SU-DHL-6 (cell line): ENCODE data around the gene MED12L.
"Not testable (repeated sequence)": the region's sequence is repeated elsewhere in the genome, so short reads cannot be mapped to it uniquely, and the experiment has no call there.

Experiments used
- H2AFZ ChIP-seq: fragments of 200-600 bp; sonication (generic); 2 replicates; pipeline ENCODE4 v1.6.1; 2014; ENCODE audit warnings: low read depth, mild to moderate bottlenecking, moderate library complexity, mixed read lengths, antibody characterized with exemption, low read length; ENCODE audit not compliant: severe bottlenecking
- H3F3A ChIP-seq: fragments of 200-600 bp; shearing (Covaris generic); 2 replicates; pipeline ENCODE4 v1.6.0; 2016; ENCODE audit warnings: antibody characterized with exemption, mild to moderate bottlenecking; ENCODE audit not compliant: insufficient read depth
- H3K27ac ChIP-seq: fragments of 200-600 bp; sonication (generic); 2 replicates; pipeline ENCODE4 v1.5.1; 2016; ENCODE audit warnings: low read depth, mild to moderate bottlenecking, low read length, moderate library complexity, mixed read lengths
- H3K27me3 ChIP-seq: fragments of 200-600 bp; sonication (generic), shearing (Covaris generic); 2 replicates; pipeline ENCODE4 v1.6.0; 2014; ENCODE audit warnings: mild to moderate bottlenecking, low read length
- H3K36me3 ChIP-seq: fragments of 200-600 bp; sonication (generic); 2 replicates; pipeline ENCODE4 v1.6.1; 2014; ENCODE audit warnings: mild to moderate bottlenecking, low read length, mixed read lengths
- H3K4me2 ChIP-seq: fragments of 300-600, 200-600 bp; shearing (Covaris generic), sonication (generic); 2 replicates; pipeline ENCODE4 v1.6.0; 2014; ENCODE audit warnings: low read length, low read depth, mild to moderate bottlenecking; ENCODE audit not compliant: poor library complexity, severe bottlenecking
- H3K4me3 ChIP-seq: fragments of 200-600 bp; sonication (generic); 2 replicates; pipeline ENCODE4 v1.5.1; 2014; ENCODE audit warnings: antibody characterized with exemption, low read length, mild to moderate bottlenecking, mixed read lengths; ENCODE audit not compliant: insufficient read depth, poor library complexity, severe bottlenecking
- H3K79me2 ChIP-seq: fragments of 200-600 bp; sonication (generic); 2 replicates; pipeline ENCODE4 v1.6.1; 2014; ENCODE audit warnings: mild to moderate bottlenecking, low read length, moderate library complexity; ENCODE audit not compliant: insufficient read depth
- H3K9ac ChIP-seq: fragments of 200-600 bp; sonication (generic); 2 replicates; pipeline ENCODE4 v1.7.0; 2014; ENCODE audit warnings: mild to moderate bottlenecking, low read length
- H3K9me2 ChIP-seq: fragments of 200-600 bp; sonication (generic); replicated peaks from 2 replicates; pipeline ENCODE4 v1.6.1; 2014; ENCODE audit warnings: low read length; ENCODE audit not compliant: insufficient read depth
- H3K9me3 ChIP-seq: fragments of 200-600 bp; sonication (generic); 2 replicates; pipeline ENCODE4 v1.6.1; 2014; ENCODE audit warnings: low read length, mixed read lengths; ENCODE audit not compliant: insufficient read depth
- H4K20me1 ChIP-seq: fragments of 200-600 bp; sonication (generic); 2 replicates; pipeline ENCODE4 v1.6.1; 2014; ENCODE audit warnings: low read depth, mild to moderate bottlenecking, antibody characterized with exemption, low read length, moderate library complexity, mixed read lengths
- CTCF ChIP-seq: fragments of 200-600 bp; sonication (generic); IDR thresholded peaks from one replicate; pipeline ENCODE4 v1.5.1; 2017; ENCODE audit warnings: antibody characterized with exemption, mild to moderate bottlenecking, low read length, moderate library complexity; ENCODE audit not compliant: insufficient read depth, poor library complexity, severe bottlenecking
- EZH2phosphoT487 ChIP-seq: fragments of 200-600 bp; sonication (generic), shearing (Covaris generic); conservative IDR thresholded peaks from 2 replicates; pipeline ENCODE4 v1.6.1; 2018; ENCODE audit warnings: mild to moderate bottlenecking, antibody characterized with exemption, low read length, moderate library complexity, mixed read lengths

MED12L gene

GRCh38 chr3:151058740-151059139 lies 26.7 kb upstream of the MED12L start:
- H3K4me2 ChIP-seq, result no peak overlapping the region
- H3K9me3 ChIP-seq, result no peaks in the 10 kb centered on the region
- TF ChIP-seq EZH2phosphoT487, result no peak
- TF ChIP-seq CTCF, result no peak
- H2AFZ ChIP-seq, result no peak overlapping the region
- H3K27ac ChIP-seq, result no peak overlapping the region
- H4K20me1 ChIP-seq, result no peaks in the 10 kb centered on the region
- no peak overlapping the region for H3K9ac ChIP-seq
- no peaks in the 10 kb centered on the region for H3K27me3 ChIP-seq
- no peaks in the 10 kb centered on the region for H3K79me2 ChIP-seq
- no peak overlapping the region for H3K4me3 ChIP-seq
- H3F3A ChIP-seq, result no peaks in the 10 kb centered on the region
- H3K36me3 ChIP-seq, result no peaks in the 10 kb centered on the region
- H3K9me2 ChIP-seq, result no peaks in the 10 kb centered on the region

- Histone ChIP-seq H3K9me3 (no peaks in the 10 kb centered on the region), H3K9ac (no peak overlapping the region), H3K27ac (no peak overlapping the region), H3F3A (no peaks in the 10 kb centered on the region), H3K36me3 (no peaks in the 10 kb centered on the region), H3K4me2 (no peak overlapping the region), H3K79me2 (no peaks in the 10 kb centered on the region), H3K4me3 (no peak overlapping the region), H3K9me2 (no peaks in the 10 kb centered on the region), H4K20me1 (no peaks in the 10 kb centered on the region), H2AFZ (no peak overlapping the region), H3K27me3 (no peaks in the 10 kb centered on the region)
- TF ChIP-seq CTCF (no peak), EZH2phosphoT487 (no peak)
These were observed 22.9 kb upstream of the MED12L start for GRCh38 chr3:151062611-151063010.

GRCh38 chr3:151067158-151067557 lies 18.3 kb upstream of the MED12L start:
- Histone ChIP-seq H3K27ac (no peak overlapping the region), H3F3A (no peaks in the 10 kb centered on the region), H3K9me3 (no peaks in the 10 kb centered on the region), H3K9ac (no peak overlapping the region), H3K27me3 (no peaks in the 10 kb centered on the region), H3K36me3 (no peaks in the 10 kb centered on the region), H2AFZ (no peak overlapping the region), H3K79me2 (no peaks in the 10 kb centered on the region), H4K20me1 (no peaks in the 10 kb centered on the region), H3K9me2 (no peaks in the 10 kb centered on the region), H3K4me3 (no peak overlapping the region), H3K4me2 (no peak overlapping the region)
- TF ChIP-seq CTCF, result peak; percentile 49
- TF ChIP-seq EZH2phosphoT487, result no peak

GRCh38 chr3:151072842-151073241 lies 12.6 kb upstream of the MED12L start:
- H3F3A ChIP-seq, H2AFZ ChIP-seq, H3K9ac ChIP-seq, H3K36me3 ChIP-seq, H3K79me2 ChIP-seq, H3K27me3 ChIP-seq, H3K4me3 ChIP-seq, H3K9me2 ChIP-seq, H3K27ac ChIP-seq, H3K9me3 ChIP-seq, H3K4me2 ChIP-seq, H4K20me1 ChIP-seq: not testable (repeated sequence)
